ENCODE results near the gene PSEN1.
"Not testable (repeated sequence)": the region's sequence is repeated elsewhere in the genome, so short reads cannot be mapped to it uniquely, and the experiment has no call there.

Gene PSEN1

DNA sequence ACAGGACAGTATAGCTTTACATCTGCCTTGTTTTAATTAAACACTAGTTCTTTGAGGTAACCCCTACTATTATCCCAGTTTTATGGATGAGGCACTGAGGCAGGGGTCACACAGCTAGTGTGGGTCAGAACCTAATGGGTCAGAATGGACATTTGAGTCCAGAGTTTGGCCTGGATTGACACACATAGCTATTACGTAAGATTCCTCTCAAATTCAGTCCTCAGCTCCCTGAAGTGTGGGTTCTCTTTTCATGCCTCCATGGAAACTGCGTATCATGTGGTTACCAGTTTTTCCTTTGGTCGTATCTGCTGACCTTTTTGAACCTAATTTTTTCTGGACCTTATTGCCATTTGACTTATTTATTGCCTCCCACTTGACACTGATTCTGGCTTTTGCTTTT, 40.4 kb downstream of the PSEN1 start:
- no peak for DNase-seq (ENCODE audit: low read depth, low spot score)

DNA sequence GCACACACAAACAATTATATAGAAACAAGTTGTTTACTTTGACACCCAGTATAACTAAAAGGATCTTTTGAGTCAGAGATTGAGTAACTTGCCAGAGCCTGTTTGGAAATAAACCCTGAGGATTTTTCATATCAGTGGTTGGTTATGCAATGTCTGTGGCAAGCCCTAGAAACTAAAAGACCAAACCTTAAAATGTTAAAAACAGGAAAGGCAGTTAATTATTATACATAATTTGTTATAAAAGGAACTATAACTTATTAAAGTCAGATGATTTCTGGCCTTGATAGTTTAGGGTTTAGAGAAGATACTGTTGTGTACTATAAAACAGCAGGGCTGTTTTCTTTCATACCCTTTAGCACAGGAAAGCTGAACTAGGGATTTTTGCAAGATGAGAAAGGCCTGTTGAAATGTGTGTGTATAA, 44.1 kb downstream of the PSEN1 start:
- no peak for TF ChIP-seq CTCF (IDR thresholded peaks at IDR 0.05; ENCODE audit: insufficient read depth, low read length, missing control alignments)
- H3K4me3 ChIP-seq (ENCODE audit: low read depth, low read length), result no peak overlapping the region
- POLR2A ChIA-PET, result no interaction called here
- peak; percentile 10 for DNase-seq (ENCODE audit: low read depth, low spot score)
- CTCF ChIA-PET, result no interaction called here

More for the DNA sequence above, 40.4 kb downstream of the PSEN1 start:
- no peak overlapping the region for H3K4me3 ChIP-seq (ENCODE audit: low read depth, low read length)
- ChIA-PET CTCF (interaction anchor here (0.7 to 5.4 kb wide), 6 partner anchors 11 to 456 kb away, joined by 3 to 133 read pairs (median 3); no protein-coding TSS in a partner anchor), POLR2A (no interaction called here)
- TF ChIP-seq CTCF (IDR thresholded peaks at IDR 0.05; ENCODE audit: insufficient read depth, low read length, missing control alignments), result no peak

DNA sequence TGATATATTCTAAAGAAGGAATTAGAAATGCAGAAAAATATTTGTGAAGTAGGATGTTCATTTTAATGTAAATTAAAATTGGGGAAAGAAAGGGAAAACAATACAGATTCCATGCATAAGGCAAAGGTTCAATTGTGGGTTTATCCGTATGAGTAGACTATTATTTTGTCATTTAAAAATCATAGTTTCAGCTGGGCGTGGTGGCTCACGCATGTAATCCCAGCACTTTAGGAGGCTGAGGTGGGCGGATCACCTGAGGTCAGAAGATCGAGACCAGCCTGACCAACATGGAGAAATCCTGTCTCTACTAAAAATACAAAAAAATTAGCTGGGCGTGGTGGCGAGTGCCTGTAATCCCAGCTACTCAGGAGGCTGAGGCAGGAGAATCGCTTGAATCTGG, 44.7 kb downstream of the PSEN1 start:
- CTCF ChIA-PET; H3K4me3 ChIP-seq (ENCODE audit: low read depth, low read length); DNase-seq (ENCODE audit: low read depth, low spot score); POLR2A ChIA-PET: not testable (repeated sequence)

DNA sequence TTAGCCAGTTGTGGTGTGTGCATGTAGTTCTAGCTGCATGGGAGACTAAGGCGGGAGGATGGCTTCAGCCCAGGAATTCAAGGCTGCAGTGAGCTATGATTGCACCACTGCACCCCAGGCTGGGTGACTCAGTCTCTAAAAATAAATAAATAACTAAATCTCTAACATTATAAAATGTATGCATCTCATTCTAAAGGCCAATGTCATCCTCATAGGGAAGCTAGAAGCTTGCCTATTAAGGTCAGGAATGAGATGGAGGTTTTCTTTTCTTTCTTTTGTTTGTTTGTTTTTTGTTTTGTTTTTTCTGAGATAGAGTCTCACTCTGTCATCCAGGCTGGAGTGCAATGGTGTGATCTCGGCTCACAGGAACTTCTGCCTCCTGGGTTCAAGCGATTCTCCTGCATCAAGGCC, 52.2 kb downstream of the PSEN1 start:
- DNase-seq (ENCODE audit: low read depth, low spot score), result peak; percentile 44
- POLR2A ChIA-PET, result no interaction called here
- H3K4me3 ChIP-seq (ENCODE audit: low read depth, low read length), result no peak overlapping the region
- CTCF ChIA-PET, result interaction anchor here (1.0 to 1.6 kb wide), 3 partner anchors 12 to 283 kb away, joined by 3 to 5 read pairs (median 3); no protein-coding TSS in a partner anchor
- no peak for TF ChIP-seq CTCF (IDR thresholded peaks at IDR 0.05; ENCODE audit: insufficient read depth, low read length, missing control alignments)

DNA sequence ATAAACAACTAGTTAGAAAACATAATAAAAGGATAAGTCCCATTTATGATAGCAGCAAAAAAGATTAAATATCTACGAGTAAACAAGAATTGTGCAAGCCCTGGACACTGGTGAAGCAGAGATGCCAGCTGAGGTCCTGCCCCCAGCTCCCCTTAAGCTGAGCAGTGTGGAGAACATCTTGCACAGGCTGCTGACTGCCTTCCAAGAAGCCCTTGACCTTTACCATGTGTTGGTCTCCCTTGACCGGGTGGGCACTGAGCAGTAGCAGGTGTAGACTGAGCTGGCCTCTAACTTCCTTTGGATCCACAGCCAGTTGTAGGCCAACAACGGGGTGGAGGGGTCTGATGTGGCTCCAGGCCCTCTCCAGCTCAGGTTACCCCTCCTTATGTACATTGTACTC, 53.3 kb downstream of the PSEN1 start:
- no peak for DNase-seq (ENCODE audit: low read depth, low spot score)
- CTCF ChIA-PET, result interaction anchor here (0.7 to 1.6 kb wide), 3 partner anchors 11 to 34 kb away, joined by 3 read pairs; no protein-coding TSS in a partner anchor

GRCh38 chr14:73191441-73191840, 55.1 kb downstream of the PSEN1 start:
- DNase-seq (ENCODE audit: low read depth, low spot score), result no peak
- no peak for TF ChIP-seq CTCF (IDR thresholded peaks at IDR 0.05; ENCODE audit: insufficient read depth, low read length, missing control alignments)
- H3K4me3 ChIP-seq (ENCODE audit: low read depth, low read length), result no peak overlapping the region
- POLR2A ChIA-PET, result no interaction called here
- CTCF ChIA-PET, result no interaction called here

More for the DNA sequence above, 53.3 kb downstream of the PSEN1 start:
- POLR2A ChIA-PET, result no interaction called here
- no peak for TF ChIP-seq CTCF (IDR thresholded peaks at IDR 0.05; ENCODE audit: insufficient read depth, low read length, missing control alignments)
- no peak overlapping the region for H3K4me3 ChIP-seq (ENCODE audit: low read depth, low read length)

GRCh38 chr14:73194306-73194705, 58.0 kb downstream of the PSEN1 start:
- DNase-seq (ENCODE audit: low read depth, low spot score); H3K4me3 ChIP-seq (ENCODE audit: low read depth, low read length); CTCF ChIA-PET: not testable (repeated sequence)
- POLR2A ChIA-PET, result interaction anchor here (0.6 kb wide), 1 partner anchor 34 kb away, joined by 3 read pairs; no protein-coding TSS in a partner anchor
